ENCODE results near the gene RSKR. TPM values are rescaled to one million over a fixed set of nuclear protein-coding genes. Genes with fewer than 3 reads are reported as not detected.

Gene RSKR
- total RNA-seq, 6 experiments from 2014 or later, result 1.5 to 7.3 (median 4.2) TPM

DNA sequence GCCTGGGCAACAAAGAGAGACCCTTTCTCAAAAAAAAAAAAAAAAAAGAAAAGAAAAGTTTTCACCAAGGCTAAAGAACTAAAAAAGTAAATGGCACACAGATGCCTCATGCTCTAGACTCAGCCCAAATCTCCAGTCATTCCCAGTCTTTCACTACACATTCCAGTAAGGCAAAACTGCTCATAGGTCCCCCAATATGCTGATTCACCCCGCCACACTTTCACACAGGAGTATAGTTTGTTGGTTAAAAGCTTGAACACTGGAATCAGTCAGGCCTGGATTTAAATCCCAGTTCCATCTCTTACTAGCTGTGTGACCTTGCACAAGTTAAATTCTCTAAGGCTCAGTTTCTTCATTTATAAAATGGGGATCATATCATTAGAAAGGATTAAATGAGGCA lies 44.5 kb downstream of the RSKR start:
- ATAC-seq, result no peak
- 100% methylated on average over 1 of the region's 1 CpG for WGBS (ENCODE audit: insufficient coverage, low coverage, low lambda C conversion rate, missing lambda C conversion rate)
- Histone ChIP-seq H3K4me1 (peaks cover 0 to 21% (median 11%) of the 10 kb centered on the region in 4 donors), H3K4me3 (no peak overlapping the region), H3K27ac (no peak overlapping the region), H3K27me3 (no peaks in the 10 kb centered on the region), H3K9me3 (no peaks in the 10 kb centered on the region), H3K36me3 (peaks cover 0 to 6% (median 0%) of the 10 kb centered on the region in 4 donors)
- no peak for DNase-seq
- no peak for TF ChIP-seq POLR2A (IDR thresholded peaks at IDR 0.05)
- TF ChIP-seq, protein P1, sequence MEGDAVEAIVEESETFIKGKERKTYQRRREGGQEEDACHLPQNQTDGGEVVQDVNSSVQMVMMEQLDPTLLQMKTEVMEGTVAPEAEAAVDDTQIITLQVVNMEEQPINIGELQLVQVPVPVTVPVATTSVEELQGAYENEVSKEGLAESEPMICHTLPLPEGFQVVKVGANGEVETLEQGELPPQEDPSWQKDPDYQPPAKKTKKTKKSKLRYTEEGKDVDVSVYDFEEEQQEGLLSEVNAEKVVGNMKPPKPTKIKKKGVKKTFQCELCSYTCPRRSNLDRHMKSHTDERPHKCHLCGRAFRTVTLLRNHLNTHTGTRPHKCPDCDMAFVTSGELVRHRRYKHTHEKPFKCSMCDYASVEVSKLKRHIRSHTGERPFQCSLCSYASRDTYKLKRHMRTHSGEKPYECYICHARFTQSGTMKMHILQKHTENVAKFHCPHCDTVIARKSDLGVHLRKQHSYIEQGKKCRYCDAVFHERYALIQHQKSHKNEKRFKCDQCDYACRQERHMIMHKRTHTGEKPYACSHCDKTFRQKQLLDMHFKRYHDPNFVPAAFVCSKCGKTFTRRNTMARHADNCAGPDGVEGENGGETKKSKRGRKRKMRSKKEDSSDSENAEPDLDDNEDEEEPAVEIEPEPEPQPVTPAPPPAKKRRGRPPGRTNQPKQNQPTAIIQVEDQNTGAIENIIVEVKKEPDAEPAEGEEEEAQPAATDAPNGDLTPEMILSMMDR (IDR thresholded peaks at IDR 0.05), result no peak
- intact Hi-C loops (cut with DNase I), result no loop called here

DNA sequence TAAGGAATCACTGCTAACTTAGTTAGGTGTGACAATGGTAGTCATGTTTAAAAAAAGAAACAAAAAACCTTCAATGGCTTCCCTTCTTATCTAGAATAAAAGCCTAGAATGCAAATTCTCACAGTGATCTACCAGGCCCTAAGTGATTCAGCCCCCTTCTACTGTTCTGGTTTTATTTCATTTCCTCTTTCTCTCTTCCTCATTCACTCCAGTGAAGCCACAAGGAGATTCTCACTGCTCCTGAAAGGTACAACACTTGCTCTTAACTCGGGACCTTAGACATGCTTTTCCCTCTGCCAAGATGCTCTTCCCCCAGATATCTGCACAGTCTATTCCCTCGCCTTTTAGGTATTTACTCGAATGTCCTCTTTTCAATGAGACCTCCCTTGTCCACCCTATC lies 46.4 kb downstream of the RSKR start:
- peaks cover 0 to 21% (median 11%) of the 10 kb centered on the region in 4 donors for H3K4me1 ChIP-seq
- no peaks in the 10 kb centered on the region for H3K27me3 ChIP-seq
- no peaks in the 10 kb centered on the region for H3K9me3 ChIP-seq
- peaks cover 0 to 10% (median 3%) of the 10 kb centered on the region in 4 donors for H3K36me3 ChIP-seq
- intact Hi-C loops (cut with DNase I), result no loop called here
- TF ChIP-seq, protein P1 (IDR thresholded peaks at IDR 0.05), result no peak
- no peak for TF ChIP-seq POLR2A (IDR thresholded peaks at IDR 0.05)
- no peak overlapping the region for H3K27ac ChIP-seq
- WGBS (ENCODE audit: insufficient coverage, low coverage, low lambda C conversion rate, missing lambda C conversion rate), result 69% methylated on average over 3 of the region's 3 CpGs
- H3K4me3 ChIP-seq, result no peak overlapping the region
- no peak for ATAC-seq
- DNase-seq, result no peak

DNA sequence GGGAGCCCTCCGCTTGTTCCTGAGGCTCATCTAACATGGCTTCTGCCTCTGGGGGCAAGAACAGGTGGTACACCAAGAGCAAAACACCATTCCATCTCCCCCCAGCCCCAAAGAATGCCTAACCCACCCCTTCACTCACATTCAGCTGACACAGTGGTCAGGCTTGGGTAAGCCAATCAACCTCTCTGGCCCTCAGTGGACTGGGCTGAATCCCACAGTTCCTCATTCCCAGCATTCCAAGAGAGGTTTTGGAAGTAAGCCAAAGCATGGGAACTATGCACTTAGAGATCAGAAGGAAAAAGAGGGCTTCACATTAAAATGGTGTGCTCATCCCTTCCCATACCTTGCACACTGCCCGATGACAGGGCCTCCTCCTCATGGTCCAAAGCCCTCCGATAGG lies 50.5 kb downstream of the RSKR start:
- no peak for DNase-seq
- H3K4me3 ChIP-seq, result no peak overlapping the region
- intact Hi-C loops (cut with DNase I), result no loop called here

More for the DNA sequence above, 50.5 kb downstream of the RSKR start:
- Histone ChIP-seq H3K27ac (no peak overlapping the region), H3K36me3 (peaks cover 0 to 38% (median 9%) of the 10 kb centered on the region in 4 donors), H3K9me3 (no peaks in the 10 kb centered on the region), H3K4me1 (no peaks in the 10 kb centered on the region), H3K27me3 (no peaks in the 10 kb centered on the region)
- TF ChIP-seq POLR2A (IDR thresholded peaks at IDR 0.05), result no peak
- TF ChIP-seq, protein P1 (IDR thresholded peaks at IDR 0.05), result no peak
- no CpG with 5 or more reads among the region's 3 CpGs for WGBS (ENCODE audit: insufficient coverage, low coverage, low lambda C conversion rate, missing lambda C conversion rate)
- peak in 3 of 4 donors; percentile 21 to 52 (median 31) for ATAC-seq

Other genes with a start within 250 kb of the RSKR start
- not detected for gene SEBOX, start 249.0 kb downstream of the RSKR start, total RNA-seq
- 1,000 to 10,000 TPM; 2,747 to 3,771 (median 3,031) TPM for gene VTN, start 243.9 kb downstream of the RSKR start, total RNA-seq
- gene SARM1, start 242.5 kb downstream of the RSKR start, total RNA-seq, result 1 to 10 TPM; 2.8 to 5.1 (median 3.9) TPM
- 10 to 100 TPM; 22.1 to 44.6 (median 32.1) TPM for gene SLC46A1, start 208.0 kb downstream of the RSKR start, total RNA-seq
- under 1 TPM; 0.09 to 0.49 (median 0.24) TPM for gene SLC13A2, start 140.5 kb downstream of the RSKR start, total RNA-seq
- gene FOXN1, start 107.8 kb downstream of the RSKR start, total RNA-seq, result not detected
- gene UNC119, start 61.6 kb downstream of the RSKR start, total RNA-seq, result 10 to 100 TPM; 11.5 to 37.8 (median 13.1) TPM
- 10 to 100 TPM in 4 of 6 experiments, 1 to 10 TPM in 2; 7.2 to 13.8 (median 11.0) TPM for gene PIGS, start 42.7 kb downstream of the RSKR start, total RNA-seq
- 10 to 100 TPM; 36.0 to 76.6 (median 48.9) TPM for gene ALDOC, start 37.3 kb downstream of the RSKR start, total RNA-seq
- 10 to 100 TPM in 4 of 6 experiments, 1 to 10 TPM in 2; 8.4 to 14.1 (median 11.3) TPM for gene SPAG5, start 15.2 kb downstream of the RSKR start, total RNA-seq
- 10 to 100 TPM; 33.2 to 90.3 (median 47.1) TPM for gene BLTP2, start 31.0 kb upstream of the RSKR start, total RNA-seq
- gene SDF2, start 47.7 kb upstream of the RSKR start, total RNA-seq, result 10 to 100 TPM; 24.6 to 31.8 (median 26.4) TPM
- 10 to 100 TPM; 28.8 to 38.0 (median 34.0) TPM for gene SUPT6H, start 48.0 kb upstream of the RSKR start, total RNA-seq
- under 1 TPM in 5 of 6 experiments, not detected in 1; 0.18 to 0.97 (median 0.54) TPM for gene PROCA1, start 97.7 kb upstream of the RSKR start, total RNA-seq
- gene RAB34, start 103.7 kb upstream of the RSKR start, total RNA-seq, result 10 to 100 TPM in 1 of 6 experiments, 1 to 10 TPM in 5; 2.5 to 12.5 (median 4.7) TPM
- 100 to 1,000 TPM; 212 to 464 (median 362) TPM for gene RPL23A, start 105.8 kb upstream of the RSKR start, total RNA-seq
- 10 to 100 TPM in 1 of 6 experiments, 1 to 10 TPM in 5; 2.9 to 11.0 (median 7.0) TPM for gene TLCD1, start 112.0 kb upstream of the RSKR start, total RNA-seq
- gene NEK8, start 114.6 kb upstream of the RSKR start, total RNA-seq, result 1 to 10 TPM; 1.6 to 5.4 (median 3.2) TPM
- 10 to 100 TPM; 26.4 to 55.2 (median 42.3) TPM for gene TRAF4, start 129.8 kb upstream of the RSKR start, total RNA-seq
- 10 to 100 TPM in 1 of 6 experiments, 1 to 10 TPM in 5; 5.8 to 12.0 (median 8.8) TPM for gene FAM222B, start 228.6 kb upstream of the RSKR start, total RNA-seq
- gene ERAL1, start 240.8 kb upstream of the RSKR start, total RNA-seq, result 10 to 100 TPM; 21.6 to 47.1 (median 23.4) TPM